H1 (cell line): Measurements from ENCODE around the gene SKAP1. TPM values are rescaled to one million over a fixed set of nuclear protein-coding genes. Genes with fewer than 3 reads are reported as not detected.

Source experiments
- CTCF ChIA-PET: fragments of 300-600 bp; sonication (Branson Sonifier 250); formaldehyde crosslinking; loops from one replicate; lab custom pipeline; 2021; ENCODE audit not compliant: partially characterized antibody; lab: Charles Lee
- POLR2A ChIA-PET: fragments of 300-600 bp; sonication (Branson Sonifier 250); formaldehyde crosslinking; loops from one replicate; lab custom pipeline; 2021; ENCODE audit warnings: inconsistent platforms; ENCODE audit not compliant: partially characterized antibody; lab: Charles Lee
- DNase-seq, 2 experiments: peaks; one replicate each; pipeline versions ENCODE4 v3.0.0 to v3.0.0-alpha.2; 2010 to 2022; ENCODE audit warnings: low spot score in 2 of 2, low read depth in 1 of 2, mixed read lengths in 1 of 2
- FAIRE-seq: peaks from 2 replicates; lab custom pipeline; 2011; peaks lifted over from hg19 to GRCh38; lab: Jason Lieb, UNC
- H2AFZ ChIP-seq: 2 replicates; pipeline ENCODE4 v1.8.1; 2012; ENCODE audit warnings: low read length, inconsistent platforms
- H2AK5ac ChIP-seq: 2 replicates; pipeline ENCODE4 v1.6.1; 2013; ENCODE audit warnings: low read depth, low read length
- H2BK120ac ChIP-seq: replicated peaks from 2 replicates; pipeline ENCODE3; 2013; ENCODE audit warnings: low read depth, low read length, inconsistent platforms
- H2BK12ac ChIP-seq: 2 replicates; pipeline ENCODE4 v1.6.1; 2013; ENCODE audit warnings: low read depth, low read length
- H2BK15ac ChIP-seq: 2 replicates; pipeline ENCODE4 v1.6.1; 2013; ENCODE audit warnings: low read length
- H2BK20ac ChIP-seq: 2 replicates; pipeline ENCODE4 v1.6.1; 2013; ENCODE audit warnings: low read length
- H2BK5ac ChIP-seq: 2 replicates; pipeline ENCODE4 v1.6.1; 2013; ENCODE audit warnings: low read depth, low read length
- H3K14ac ChIP-seq: 2 replicates; pipeline ENCODE4 v1.6.1; 2013; ENCODE audit warnings: inconsistent platforms; ENCODE audit not compliant: insufficient read length
- H3K18ac ChIP-seq: 2 replicates; pipeline ENCODE4 v1.6.1; 2013; ENCODE audit warnings: low read length; ENCODE audit errors: extremely low read depth
- H3K23ac ChIP-seq: 2 replicates; pipeline ENCODE4 v1.6.1; 2013; ENCODE audit warnings: inconsistent platforms; ENCODE audit not compliant: insufficient read length
- H3K23me2 ChIP-seq: 2 replicates; pipeline ENCODE4 v1.6.1; 2013; ENCODE audit warnings: low read depth, low read length
- H3K27ac ChIP-seq: 2 replicates; pipeline ENCODE4 v1.6.1; 2011; ENCODE audit warnings: low read depth, low read length, inconsistent platforms
- H3K27me3 ChIP-seq, 4 experiments: replicated peaks in 1 of 4; 1 replicate in 1 of 4; 2 replicates in 3 of 4; pipeline versions ENCODE4 v1.6.1 to v1.8.1; 2011 to 2013; ENCODE audit warnings: low read length in 3 of 4, mild to moderate bottlenecking in 3 of 4, inconsistent platforms in 2 of 4, mixed read lengths in 2 of 4, moderate library complexity in 1 of 4; ENCODE audit not compliant: control insufficient read depth in 3 of 4, insufficient read depth in 3 of 4; ENCODE audit errors: extremely low read depth in 1 of 4
- H3K36me3 ChIP-seq, 4 experiments: 2 replicates each; pipeline versions ENCODE4 v1.6.1 to v1.8.1; 2011 to 2013; ENCODE audit warnings: mild to moderate bottlenecking in 4 of 4, low read length in 3 of 4, moderate library complexity in 2 of 4, control low read depth in 1 of 4, inconsistent platforms in 1 of 4; ENCODE audit not compliant: insufficient read depth in 4 of 4, control insufficient read depth in 2 of 4
- H3K4ac ChIP-seq: replicated peaks from 2 replicates; pipeline ENCODE3; 2013; ENCODE audit warnings: low read length, low read depth, mixed read lengths, inconsistent platforms; ENCODE audit not compliant: insufficient read length
- H3K4me1 ChIP-seq, 4 experiments: replicated peaks in 1 of 4; 1 replicate in 1 of 4; 2 replicates in 3 of 4; pipeline versions ENCODE4 v1.6.1 to v1.8.1; 2011 to 2013; ENCODE audit warnings: low read length in 3 of 4, inconsistent platforms in 2 of 4, mixed read lengths in 1 of 4; ENCODE audit not compliant: insufficient read depth in 4 of 4, control insufficient read depth in 3 of 4
- H3K4me2 ChIP-seq, 2 experiments: 2 replicates each; pipeline versions ENCODE4 v1.6.1 to v1.8.1; 2011 to 2013; ENCODE audit warnings: low read depth in 2 of 2, low read length in 2 of 2, control low read depth in 1 of 2, inconsistent platforms in 1 of 2, mild to moderate bottlenecking in 1 of 2; ENCODE audit not compliant: insufficient read depth in 1 of 2
- H3K4me3 ChIP-seq, 4 experiments: fragments of 200-600, 300-600 bp in 1 of 4; sonication (generic), shearing (Covaris generic), sonication (Bioruptor Twin) in 1 of 4; 2 replicates each; pipeline versions ENCODE4 v1.5.1 to v1.8.1; 2011 to 2016; ENCODE audit warnings: low read length in 4 of 4, low read depth in 3 of 4, control low read depth in 2 of 4, inconsistent platforms in 2 of 4, mild to moderate bottlenecking in 2 of 4, mixed read lengths in 1 of 4, moderate library complexity in 1 of 4; ENCODE audit not compliant: insufficient read depth in 2 of 4; ENCODE audit errors: extremely low read depth in 1 of 4
- H3K56ac ChIP-seq: replicated peaks from 2 replicates; pipeline ENCODE3; 2013; ENCODE audit warnings: low read depth, mild to moderate bottlenecking, mixed read lengths, low read length, inconsistent platforms; ENCODE audit not compliant: insufficient read length
- H3K79me1 ChIP-seq: 2 replicates; pipeline ENCODE4 v1.6.1; 2013; ENCODE audit warnings: low read depth, low read length, control low read depth
- H3K79me2 ChIP-seq, 2 experiments: 2 replicates each; pipeline versions ENCODE4 v1.6.1 to v1.8.1; 2012 to 2013; ENCODE audit warnings: low read length in 2 of 2, mild to moderate bottlenecking in 2 of 2, inconsistent platforms in 1 of 2; ENCODE audit not compliant: insufficient read depth in 2 of 2, control insufficient read depth in 1 of 2
- H3K9ac ChIP-seq, 4 experiments: replicated peaks in 1 of 4; 1 replicate in 1 of 4; 2 replicates in 3 of 4; pipeline versions ENCODE4 v1.6.1 to v1.8.1; 2011 to 2013; ENCODE audit warnings: low read depth in 3 of 4, low read length in 3 of 4, control low read depth in 2 of 4, mild to moderate bottlenecking in 2 of 4, moderate library complexity in 2 of 4, inconsistent platforms in 1 of 4; ENCODE audit errors: extremely low read depth in 1 of 4
- H3K9me3 ChIP-seq, 2 experiments: 2 replicates each; pipeline versions ENCODE4 v1.6.1 to v1.8.1; 2012 to 2013; ENCODE audit warnings: mild to moderate bottlenecking in 2 of 2, moderate library complexity in 2 of 2, control low read depth in 1 of 2, inconsistent platforms in 1 of 2, low read depth in 1 of 2, low read length in 1 of 2, mixed read lengths in 1 of 2; ENCODE audit not compliant: insufficient read depth in 2 of 2
- H4K20me1 ChIP-seq, 2 experiments: replicated peaks in 1 of 2; 2 replicates each; pipeline versions ENCODE3 to v1.8.1; 2011 to 2013; ENCODE audit warnings: inconsistent platforms in 2 of 2, low read length in 2 of 2, mild to moderate bottlenecking in 1 of 2; ENCODE audit not compliant: insufficient read depth in 2 of 2, control insufficient read depth in 1 of 2
- H4K5ac ChIP-seq: 2 replicates; pipeline ENCODE4 v1.6.1; 2013; ENCODE audit warnings: low read length, low read depth, mixed read lengths, inconsistent platforms; ENCODE audit not compliant: insufficient read length
- H4K8ac ChIP-seq: 2 replicates; pipeline ENCODE4 v1.8.0; 2013; ENCODE audit warnings: mild to moderate bottlenecking, moderate library complexity, low read length, inconsistent platforms; ENCODE audit not compliant: insufficient read depth; ENCODE audit errors: extremely low read depth
- H4K91ac ChIP-seq: replicated peaks from 2 replicates; pipeline ENCODE3; 2013; ENCODE audit warnings: low read length, mixed read lengths, inconsistent platforms; ENCODE audit not compliant: insufficient read length
- CBX8 ChIP-seq: fragments of 300-800, 300-1000 bp; sonication (generic); IDR thresholded peaks from 2 replicates; pipeline ENCODE4 v1.7.1; 2016; ENCODE audit warnings: low read depth, low read length, borderline replicate concordance
- CHD1 ChIP-seq: IDR thresholded peaks from 2 replicates; pipeline ENCODE4 v1.6.1; 2012; ENCODE audit warnings: low read depth, low read length, improper control_type of control experiment
- CHD2 ChIP-seq: IDR thresholded peaks from 2 replicates; pipeline ENCODE4 v1.6.1; 2012; ENCODE audit warnings: low read length, improper control_type of control experiment
- GABPA ChIP-seq: IDR thresholded peaks from 2 replicates; pipeline ENCODE4 v1.6.1; 2011; ENCODE audit warnings: mild to moderate bottlenecking, low read length, moderate library complexity, borderline replicate concordance; ENCODE audit not compliant: insufficient read depth
- HDAC2 ChIP-seq, 2 experiments: fragments of 300-600 bp in 1 of 2; sonication (generic) in 1 of 2; IDR thresholded peaks; 2 replicates each; pipeline ENCODE4 v1.6.1; 2011 to 2012; ENCODE audit warnings: low read depth in 2 of 2, low read length in 2 of 2, mild to moderate bottlenecking in 2 of 2, moderate library complexity in 2 of 2, borderline replicate concordance in 1 of 2, inconsistent platforms in 1 of 2
- MAFK ChIP-seq: IDR thresholded peaks from 2 replicates; pipeline ENCODE4 v1.6.1; 2012; ENCODE audit warnings: low read depth, mild to moderate bottlenecking, improper control_type of control experiment, low read length
- NRF1 ChIP-seq: IDR thresholded peaks from 2 replicates; pipeline ENCODE4 v1.6.1; 2011; ENCODE audit warnings: mild to moderate bottlenecking, low read depth, low read length, improper control_type of control experiment
- SAP30 ChIP-seq: fragments of 300-600 bp; sonication (generic); IDR thresholded peaks from 2 replicates; pipeline ENCODE4 v1.7.1; 2012; ENCODE audit warnings: low read length, moderate library complexity, mild to moderate bottlenecking, inconsistent platforms; ENCODE audit not compliant: insufficient read depth, insufficient replicate concordance
- SRF ChIP-seq: IDR thresholded peaks from 2 replicates; pipeline ENCODE4 v1.6.1; 2011; ENCODE audit warnings: mild to moderate bottlenecking, low read depth, low read length, moderate library complexity
- TAF1 ChIP-seq: IDR thresholded peaks from 2 replicates; pipeline ENCODE4 v1.6.1; 2011; ENCODE audit warnings: mild to moderate bottlenecking, low read depth, low read length
- TEAD4 ChIP-seq: IDR thresholded peaks from 2 replicates; pipeline ENCODE4 v1.6.1; 2012; ENCODE audit warnings: low read depth, low read length, inconsistent platforms, mixed read lengths
- WGBS, 2 experiments: shearing (Covaris generic) in 1 of 2; methylation state at CpG; one replicate each; pipeline versions ENCODE4 v1.1.6 to v1.1.7; 2013 to 2015; ENCODE audit warnings: low lambda C conversion rate in 2 of 2, mixed read lengths in 2 of 2, inconsistent platforms in 1 of 2, low coverage in 1 of 2, missing lambda C conversion rate in 1 of 2; ENCODE audit not compliant: insufficient replicate concordance in 2 of 2, insufficient coverage in 1 of 2, insufficient read length in 1 of 2; ENCODE audit errors: extremely low coverage in 1 of 2, missing lambda C conversion rate in 1 of 2; 5-methylcytosine and 5-hydroxymethylcytosine counted together
- polyA plus RNA-seq, 7 experiments: library from polyadenylated mRNA; depleted of rRNA in 3 of 7; stranded (reverse) in 5 of 7; unstranded in 2 of 7; fragments of >200 nt in 5 of 7; fragments of 200-250 nt in 2 of 7; gene quantifications; 1 replicate in 5 of 7; 2 replicates in 1 of 7; 4 replicates in 1 of 7; pipeline versions ENCODE4 v1.2.1 to v1.2.3, GENCODE V29; 2011 to 2013; ENCODE audit warnings: missing spikeins in 2 of 7, mixed read lengths in 2 of 7
- total RNA-seq: library from RNA; stranded (reverse); fragmentation: NEBNext Ultra II Directional; extraction: Animal tissue kit (Norgen Biotek cat#: 25700); gene quantifications from 2 replicates; pipeline ENCODE4 v1.2.1, GENCODE V29; 2021

SKAP1 gene
- total and polyA plus RNA-seq, 2 of the 8 experiments (the other 6 are each of a cell fraction or from before 2014, with no cell fraction given), result not detected

DNA sequence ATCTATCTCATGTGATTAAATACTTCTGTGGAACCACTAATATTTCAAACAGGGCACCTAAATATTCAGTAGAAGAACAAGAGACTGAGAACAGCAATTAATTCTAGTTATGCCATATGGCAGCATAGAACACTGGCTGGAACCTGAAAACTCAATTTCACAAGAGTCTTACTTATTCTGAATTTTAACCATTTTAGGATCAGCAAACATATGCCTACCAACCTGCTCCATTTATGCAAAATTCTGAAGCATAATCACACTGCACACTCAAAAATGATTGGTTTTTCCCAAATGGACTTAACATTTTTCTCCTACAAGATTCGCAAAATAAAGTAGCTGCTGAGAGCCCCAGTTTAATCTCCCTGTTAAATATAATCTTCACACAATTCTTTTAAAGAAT lies 43.2 kb downstream of the SKAP1 start:
- H4K91ac ChIP-seq, result no peak overlapping the region
- no peak for FAIRE-seq

More for the DNA sequence above, 43.2 kb downstream of the SKAP1 start:
- 80% methylated on average over 1 of the region's 1 CpG; no CpG with 5 or more reads in 1 of the 2 experiments for WGBS, 2 experiments
- TF ChIP-seq CHD1, result no peak
- TF ChIP-seq SAP30, result no peak
- TF ChIP-seq NRF1, result no peak
- TF ChIP-seq TAF1, result no peak
- TF ChIP-seq CBX8, result no peak
- no peak for TF ChIP-seq TEAD4
- no peak for TF ChIP-seq MAFK
- TF ChIP-seq SRF, result no peak
- TF ChIP-seq HDAC2 (IDR thresholded peaks at IDR 0.05; ENCODE audit: borderline replicate concordance in 1 of 2, low read depth in 2 of 2, low read length in 2 of 2), result no peak
- TF ChIP-seq GABPA, result no peak
- TF ChIP-seq CHD2, result no peak
- Histone ChIP-seq H3K9ac (no peak overlapping the region), H3K27ac (no peak overlapping the region), H3K4me2 (no peak overlapping the region), H4K5ac (no peak overlapping the region), H3K4me1 (no peaks in the 10 kb centered on the region), H3K79me2 (no peaks in the 10 kb centered on the region), H2BK15ac (no peak overlapping the region), H2BK120ac (no peak overlapping the region), H3K18ac (no peak overlapping the region), H3K36me3 (no peaks in the 10 kb centered on the region), H3K9me3 (no peaks in the 10 kb centered on the region), H3K14ac (no peak overlapping the region), H3K23ac (no peak overlapping the region), H2BK5ac (no peak overlapping the region), H3K23me2 (no peaks in the 10 kb centered on the region), H2AK5ac (no peak overlapping the region), H3K56ac (no peak overlapping the region), H4K8ac (no peak overlapping the region), H4K20me1 (no peaks in the 10 kb centered on the region), H2AFZ (no peak overlapping the region), H2BK12ac (no peak overlapping the region), H3K27me3 (no peaks in the 10 kb centered on the region), H3K4me3 (no peak overlapping the region), H3K79me1 (no peaks in the 10 kb centered on the region), H2BK20ac (no peak overlapping the region), H3K4ac (no peak overlapping the region)
- no peak for DNase-seq
- POLR2A ChIA-PET, result no interaction called here
- CTCF ChIA-PET, result interaction anchor here (0.6 to 3.7 kb wide), 5 partner anchors 12 to 119 kb away, joined by 3 to 17 read pairs (median 3); no protein-coding TSS in a partner anchor
